HG03571 (cell line): ENCODE measurements around the gene BRIP1.
"Not testable (repeated sequence)": the region's sequence is repeated elsewhere in the genome, so short reads cannot be mapped to it uniquely, and the experiment has no call there.

Experiments
- ATAC-seq: cut with Tn5 transposase; IDR thresholded peaks from one replicate; pipeline ENCODE4 v1.9.1; 2021; ENCODE audit not compliant: unreplicated experiment

Gene BRIP1

GRCh38 chr17:61733021-61733420, 130.3 kb downstream of the BRIP1 start:
- ATAC-seq, result no peak

- no peak for ATAC-seq
Observed at GRCh38 chr17:61732169-61732568, 131.2 kb downstream of the BRIP1 start.

DNA sequence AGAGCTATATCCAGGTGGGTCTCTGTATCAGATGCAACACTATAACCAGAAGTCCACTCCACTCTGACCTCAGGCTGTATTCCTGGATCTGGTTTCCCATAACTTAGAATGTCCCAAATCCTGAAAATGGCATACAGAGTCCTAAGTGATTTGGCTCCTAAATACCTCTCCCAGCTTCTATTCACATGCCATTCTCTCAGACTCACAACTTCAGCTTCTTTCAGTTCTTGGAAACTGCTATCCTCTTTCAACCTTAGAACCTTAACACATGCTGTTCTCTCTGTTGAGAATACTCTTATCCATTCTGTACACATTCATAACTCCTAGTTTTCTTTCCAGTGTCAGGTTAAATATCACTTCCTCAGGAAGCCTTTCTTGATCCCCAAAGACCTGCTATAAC, 132.0 kb downstream of the BRIP1 start:
- ATAC-seq, result no peak

- no peak for ATAC-seq
Observed at GRCh38 chr17:61729690-61730268, 133.5 kb downstream of the BRIP1 start.

DNA sequence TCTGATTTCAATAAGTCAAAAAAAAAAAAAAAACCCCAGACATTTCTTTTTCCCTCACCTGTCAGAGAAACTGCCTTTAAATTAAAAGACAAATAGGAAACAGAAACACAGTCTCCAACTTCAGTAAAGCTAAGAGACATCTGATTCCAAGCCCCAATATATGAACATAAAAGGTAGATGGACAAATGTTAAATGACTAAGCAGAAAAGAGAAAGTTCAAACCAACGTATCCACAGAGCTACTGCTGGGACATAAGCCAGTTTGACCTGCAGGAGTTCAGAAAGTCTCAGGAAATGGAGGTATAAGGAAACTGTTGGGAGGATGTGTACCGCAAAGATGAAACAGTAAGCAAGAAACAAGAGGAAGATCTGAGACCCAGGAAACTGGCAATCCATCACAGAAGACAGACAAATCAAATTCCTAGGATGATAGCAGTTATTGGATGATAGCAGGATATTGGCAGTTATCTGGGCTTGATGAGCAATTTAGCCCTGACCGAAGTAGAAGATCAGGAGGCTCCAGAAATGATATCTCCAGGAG, 135.0 kb downstream of the BRIP1 start:
- no peak for ATAC-seq

DNA sequence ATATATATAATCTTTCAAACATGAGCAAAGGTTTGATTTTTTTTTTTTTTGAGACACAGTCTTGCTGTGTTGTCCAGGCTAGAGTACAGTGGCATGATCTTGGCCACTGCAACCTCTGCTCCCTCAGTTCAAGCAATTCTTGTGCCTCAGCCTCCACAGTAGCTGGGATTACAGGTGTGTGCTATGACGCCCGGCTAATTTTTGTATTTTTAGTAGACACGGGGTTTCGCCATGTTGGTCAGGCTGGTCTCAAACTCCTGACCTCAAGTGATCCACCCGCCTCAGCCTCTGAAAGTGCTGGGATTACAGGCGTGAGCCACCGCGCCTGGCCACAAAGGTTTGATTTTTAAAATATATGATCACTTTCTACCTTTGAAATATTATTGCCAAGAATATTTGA, 135.5 kb downstream of the BRIP1 start:
- ATAC-seq, result not testable (repeated sequence)

GRCh38 chr17:61726977-61727376, 136.4 kb downstream of the BRIP1 start:
- ATAC-seq, result no peak

DNA sequence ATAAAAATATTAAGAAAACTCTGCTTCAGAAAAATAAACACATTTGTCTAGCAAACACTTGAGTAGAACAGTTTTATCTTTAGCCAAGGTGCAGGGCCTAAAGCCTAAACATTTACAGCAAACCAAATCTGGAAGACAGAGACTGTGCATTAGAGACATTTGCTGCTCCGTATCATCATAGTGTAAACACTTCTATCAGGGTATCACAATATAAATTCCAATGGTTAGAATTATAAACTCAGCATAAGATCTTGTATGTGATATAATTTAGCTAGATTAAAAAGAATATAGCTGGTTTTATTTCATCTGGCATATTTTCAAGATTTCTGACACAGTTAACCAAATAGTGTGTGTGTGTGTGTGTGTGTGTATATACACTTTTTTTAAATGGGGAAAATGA, 138.6 kb downstream of the BRIP1 start:
- no peak for ATAC-seq

GRCh38 chr17:61723914-61724313, 139.4 kb downstream of the BRIP1 start:
- no peak for ATAC-seq

GRCh38 chr17:61723183-61723582, 140.1 kb downstream of the BRIP1 start:
- ATAC-seq, result no peak

- ATAC-seq, result no peak
Observed at GRCh38 chr17:61722398-61722797, 140.9 kb downstream of the BRIP1 start.

DNA sequence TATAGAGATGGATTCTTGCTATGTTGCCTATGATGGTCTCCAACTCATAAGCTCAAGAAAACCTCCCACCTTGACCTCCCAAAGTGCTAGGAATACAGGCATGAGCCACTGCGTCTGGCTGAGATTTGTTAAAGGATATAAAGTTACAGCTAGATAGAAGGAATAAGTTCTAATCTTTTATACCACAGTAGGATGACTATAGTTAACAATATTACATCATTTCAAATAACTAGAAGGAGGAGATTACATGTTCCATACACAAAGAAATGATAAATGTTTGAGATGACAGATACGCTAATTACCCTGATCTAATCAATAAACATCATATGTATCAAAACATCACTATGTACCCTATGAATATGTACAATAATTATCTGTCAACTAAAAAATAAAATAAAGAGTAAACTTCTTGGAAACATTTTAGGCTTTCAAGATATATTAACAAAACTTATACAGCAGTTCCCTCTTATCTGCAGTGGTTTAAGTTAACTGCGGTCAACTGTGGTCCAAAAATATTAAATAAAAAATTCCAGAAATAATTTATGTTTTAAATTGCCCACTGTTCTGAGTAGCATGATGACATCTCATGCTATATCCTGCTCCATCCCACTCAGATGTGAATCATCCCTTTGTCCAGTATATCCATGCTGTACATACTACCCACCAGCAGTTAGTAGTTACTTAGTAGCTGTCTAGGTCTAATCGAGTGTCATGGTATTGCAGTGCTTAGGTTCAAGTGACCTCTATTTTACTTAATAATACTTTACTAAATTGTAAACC, 143.1 kb downstream of the BRIP1 start:
- ATAC-seq, result no peak

- not testable (repeated sequence) for ATAC-seq
Observed at GRCh38 chr17:61719220-61719619, 144.1 kb downstream of the BRIP1 start.

DNA sequence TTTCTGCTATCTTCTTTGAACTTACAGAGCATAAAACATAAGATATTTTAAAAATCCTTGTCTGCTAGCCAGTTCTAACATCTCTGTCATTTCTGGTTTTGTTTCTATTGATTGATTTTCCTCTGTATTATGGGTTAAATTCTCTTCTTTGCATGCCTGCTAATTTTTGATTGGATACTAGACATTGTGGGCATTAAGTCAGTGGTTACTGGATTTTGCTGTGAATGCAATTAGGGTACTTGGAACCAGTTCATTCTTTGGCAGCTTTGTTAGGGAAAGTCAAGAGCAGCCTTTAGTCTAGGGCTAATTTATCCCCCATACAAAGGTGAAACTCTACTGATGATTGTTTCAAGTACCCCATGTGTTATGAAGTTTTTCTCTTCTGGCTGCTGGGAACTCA, 145.3 kb downstream of the BRIP1 start:
- ATAC-seq, result no peak

GRCh38 chr17:61717352-61717751, 146.0 kb downstream of the BRIP1 start:
- no peak for ATAC-seq

GRCh38 chr17:61716225-61716829, 147.0 kb downstream of the BRIP1 start:
- ATAC-seq, result no peak

- no peak for ATAC-seq
Observed at GRCh38 chr17:61715348-61715747, 148.0 kb downstream of the BRIP1 start.

- no peak for ATAC-seq
Observed at GRCh38 chr17:61714300-61714699, 149.0 kb downstream of the BRIP1 start.

- ATAC-seq, result no peak
Observed at GRCh38 chr17:61713035-61713434, 150.3 kb downstream of the BRIP1 start.

DNA sequence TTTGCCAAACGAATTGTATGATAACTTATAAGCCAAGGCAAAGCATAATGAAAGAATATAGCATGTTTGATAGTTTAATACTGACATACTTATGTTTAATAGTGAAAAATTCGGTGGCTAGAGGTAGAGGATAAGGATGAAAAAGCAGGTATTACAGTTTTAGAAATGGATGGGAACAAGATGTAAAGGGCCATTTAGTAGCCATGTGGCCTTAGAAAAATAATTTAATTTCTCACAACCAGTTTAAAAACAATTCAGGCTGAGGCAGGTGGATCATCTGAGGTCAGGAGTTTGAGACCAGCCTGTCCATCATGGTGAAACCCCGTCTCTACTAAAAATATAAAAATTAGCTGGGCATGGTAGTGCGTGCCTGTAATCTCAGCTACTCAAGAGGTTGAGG, 152.8 kb downstream of the BRIP1 start:
- no peak for ATAC-seq

DNA sequence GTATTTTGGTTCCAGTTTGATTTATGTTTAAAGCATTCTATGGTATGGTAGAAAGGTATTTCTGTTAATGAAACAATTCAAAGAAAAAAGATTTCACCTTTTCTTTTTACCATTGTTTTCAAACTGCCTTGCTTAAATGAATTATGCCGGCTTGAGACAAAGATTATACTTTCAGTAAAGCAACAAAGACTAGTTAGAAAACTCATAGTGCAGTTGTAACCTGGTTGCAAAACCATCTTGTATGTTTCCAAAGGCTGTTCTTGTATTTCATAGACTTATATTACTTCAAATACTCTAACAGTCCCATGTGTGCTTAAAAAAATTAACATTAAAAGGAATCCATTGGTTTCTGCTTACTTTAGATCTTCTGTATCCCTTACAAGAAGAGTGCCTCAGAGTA, 153.8 kb downstream of the BRIP1 start:
- ATAC-seq, result no peak

DNA sequence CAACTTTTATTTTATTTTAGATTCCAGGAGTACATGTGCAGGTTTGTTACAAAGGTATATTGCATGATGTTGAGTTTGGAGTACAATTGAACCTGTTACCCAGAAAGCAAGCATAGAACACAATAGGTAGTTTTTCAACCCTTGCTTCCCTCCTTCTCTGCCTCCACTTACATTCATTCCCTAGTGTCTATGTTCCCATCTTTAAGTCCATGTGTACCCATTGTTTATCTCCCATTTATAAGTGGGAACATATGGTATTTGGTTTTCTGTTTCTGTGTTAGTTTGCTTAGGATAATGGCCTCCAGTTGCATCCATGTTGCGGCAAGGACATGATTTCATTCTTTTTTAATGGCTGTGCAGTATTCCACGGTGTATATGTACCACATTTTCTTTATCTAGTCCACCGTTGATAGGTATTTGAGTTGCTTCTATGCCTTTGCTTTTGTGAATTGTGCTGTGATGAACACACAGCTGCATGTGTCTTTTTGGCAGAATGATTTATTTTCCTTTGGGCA, 158.3 kb downstream of the BRIP1 start:
- no peak for ATAC-seq
